GM18508 (cell line): ENCODE results near the gene BID.
"Not testable (repeated sequence)": the region's sequence is repeated elsewhere in the genome, so short reads cannot be mapped to it uniquely, and the experiment has no call there.

Experiments used
- ATAC-seq: cut with Tn5 transposase; IDR thresholded peaks from one replicate; pipeline ENCODE4 v1.9.1; 2021; ENCODE audit warnings: moderate number of reproducible peaks; ENCODE audit not compliant: insufficient read depth, unreplicated experiment

BID gene

GRCh38 chr22:17772958-17773605 lies 1.2 kb downstream of the BID start:
- no peak for ATAC-seq

GRCh38 chr22:17772249-17772957 lies 1.9 kb downstream of the BID start:
- ATAC-seq: no peak

GRCh38 chr22:17770180-17771077 lies 3.8 kb downstream of the BID start:
- no peak for ATAC-seq

DNA sequence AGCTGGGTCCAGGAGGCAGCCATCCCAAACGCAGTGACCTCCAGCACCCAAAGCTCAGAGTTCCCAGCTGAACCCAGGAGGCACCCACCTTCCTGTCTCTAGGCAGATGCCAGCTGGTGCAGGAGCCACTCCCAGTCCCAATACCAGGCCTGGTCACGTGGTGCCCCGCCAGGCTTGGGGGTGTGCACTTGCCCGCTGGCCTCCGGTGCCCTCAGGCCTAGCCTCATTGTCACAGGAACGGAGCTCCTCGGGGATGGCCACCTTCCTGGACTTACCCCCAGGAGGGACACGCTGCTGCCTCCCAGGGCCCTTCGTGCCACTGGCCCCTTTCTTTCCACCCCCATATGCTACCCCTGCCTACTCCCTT lies 4.6 kb downstream of the BID start:
- ATAC-seq: no peak

DNA sequence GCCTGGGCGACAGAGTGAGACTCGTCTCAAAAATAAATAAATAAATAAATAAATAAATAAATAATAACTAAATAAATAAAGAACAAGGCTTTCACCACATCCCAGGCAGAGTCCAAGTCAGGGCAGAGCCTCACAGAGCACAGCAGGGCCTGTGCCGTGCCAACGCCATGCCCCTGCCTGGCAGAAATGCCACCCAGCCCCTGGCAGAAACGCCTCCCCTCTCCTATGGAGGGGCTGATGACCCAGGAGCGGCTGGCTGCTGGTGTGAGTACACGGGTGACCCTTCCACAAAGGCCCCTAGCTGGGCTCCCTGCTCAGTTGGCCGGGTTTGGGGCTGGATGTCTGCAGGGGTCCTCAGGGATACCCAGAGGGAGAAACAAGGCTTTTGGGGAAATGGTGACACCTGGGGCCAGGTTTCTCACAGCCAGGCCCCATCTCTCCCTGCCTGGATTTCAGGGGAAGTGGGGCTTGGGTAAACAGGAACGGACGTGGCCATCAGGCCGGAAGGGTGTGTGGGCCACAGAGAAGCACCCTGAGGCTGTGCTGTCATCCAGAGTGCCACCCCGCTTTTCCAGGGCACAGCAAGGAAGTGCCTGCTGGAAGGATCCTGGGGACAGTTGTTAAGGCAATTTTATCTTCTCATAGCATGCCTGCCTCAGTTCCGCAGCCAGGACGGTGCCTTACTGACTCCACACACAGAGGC lies 5.1 kb downstream of the BID start:
- ATAC-seq: no peak

- peak; percentile 51 for ATAC-seq
Observed at GRCh38 chr22:17767233-17768065, 6.8 kb downstream of the BID start.

DNA sequence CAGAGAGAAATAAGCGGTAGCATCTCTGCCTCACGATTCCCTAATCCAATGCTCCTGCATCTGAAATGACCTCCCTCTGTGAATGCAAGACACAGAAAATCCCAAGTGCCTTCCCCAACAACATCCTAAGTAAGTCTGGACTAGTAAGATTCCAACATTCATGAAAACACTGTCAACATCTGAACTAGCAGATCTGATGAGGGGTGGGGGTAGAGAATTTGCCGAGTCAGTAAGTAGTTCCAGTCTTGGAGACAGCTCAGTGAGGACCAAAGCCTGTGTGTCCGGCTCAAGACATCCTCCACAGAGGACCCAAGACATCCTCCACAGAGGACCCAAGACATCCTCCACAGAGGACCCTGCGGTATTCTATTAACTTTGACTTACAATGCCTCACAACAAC lies 9.4 kb downstream of the BID start:
- not testable (repeated sequence) for ATAC-seq

DNA sequence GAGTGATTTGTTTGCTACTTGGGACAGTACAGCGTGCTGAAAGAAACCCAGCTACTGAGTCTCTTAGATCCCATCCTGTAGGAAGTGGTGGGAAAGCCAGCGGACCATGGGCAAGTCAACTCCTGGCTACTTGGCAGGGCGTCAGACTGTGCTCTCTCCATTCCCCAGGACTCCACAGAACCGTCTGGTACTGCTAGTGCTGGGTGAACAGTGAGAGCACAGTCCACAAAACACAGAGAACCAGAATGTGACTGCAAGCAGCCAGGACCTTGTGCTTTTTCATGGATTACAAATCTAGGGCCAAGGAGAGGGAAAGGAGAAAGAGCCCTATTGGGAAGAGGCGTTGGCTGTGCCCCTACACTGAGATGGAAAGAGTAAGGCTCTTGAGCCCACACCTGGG lies 10.2 kb downstream of the BID start:
- ATAC-seq: no peak

- not testable (repeated sequence) for ATAC-seq
Observed at GRCh38 chr22:17763442-17763841, 10.8 kb downstream of the BID start.

- ATAC-seq: no peak
Observed at GRCh38 chr22:17761138-17761488, 13.2 kb downstream of the BID start.

DNA sequence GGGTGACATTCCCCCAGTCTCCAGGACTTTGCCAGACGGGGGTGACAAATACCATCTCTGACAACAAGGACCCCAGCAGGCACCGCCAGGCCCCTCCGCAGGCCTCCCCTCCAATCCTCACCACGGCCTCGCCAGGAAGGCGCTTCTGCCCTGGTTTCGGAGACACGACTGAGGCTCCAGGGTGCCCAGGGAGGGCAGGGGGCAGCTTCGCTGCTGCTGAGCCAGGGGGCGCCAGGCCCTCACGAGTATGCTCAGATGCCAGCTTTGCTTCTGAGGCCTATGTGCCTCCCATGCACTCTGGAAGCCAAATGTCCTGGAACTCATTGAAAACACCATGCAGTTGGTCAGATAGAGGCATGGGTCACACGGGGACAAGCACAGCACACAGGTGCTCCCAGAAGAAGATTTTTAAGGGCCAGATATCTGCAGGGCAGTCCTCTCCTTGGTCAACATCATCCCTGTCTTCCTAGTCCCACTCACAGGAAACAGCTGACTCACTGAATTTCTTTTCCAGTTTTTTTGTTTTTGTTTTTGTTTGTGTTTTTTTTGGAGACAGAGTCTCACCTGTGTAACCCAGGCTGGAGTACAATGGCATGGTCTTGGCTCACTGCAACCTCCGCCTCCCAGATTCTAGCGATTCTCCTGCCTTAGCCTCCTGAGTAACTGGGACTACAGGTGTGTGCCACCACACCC lies 19.9 kb downstream of the BID start:
- no peak for ATAC-seq

DNA sequence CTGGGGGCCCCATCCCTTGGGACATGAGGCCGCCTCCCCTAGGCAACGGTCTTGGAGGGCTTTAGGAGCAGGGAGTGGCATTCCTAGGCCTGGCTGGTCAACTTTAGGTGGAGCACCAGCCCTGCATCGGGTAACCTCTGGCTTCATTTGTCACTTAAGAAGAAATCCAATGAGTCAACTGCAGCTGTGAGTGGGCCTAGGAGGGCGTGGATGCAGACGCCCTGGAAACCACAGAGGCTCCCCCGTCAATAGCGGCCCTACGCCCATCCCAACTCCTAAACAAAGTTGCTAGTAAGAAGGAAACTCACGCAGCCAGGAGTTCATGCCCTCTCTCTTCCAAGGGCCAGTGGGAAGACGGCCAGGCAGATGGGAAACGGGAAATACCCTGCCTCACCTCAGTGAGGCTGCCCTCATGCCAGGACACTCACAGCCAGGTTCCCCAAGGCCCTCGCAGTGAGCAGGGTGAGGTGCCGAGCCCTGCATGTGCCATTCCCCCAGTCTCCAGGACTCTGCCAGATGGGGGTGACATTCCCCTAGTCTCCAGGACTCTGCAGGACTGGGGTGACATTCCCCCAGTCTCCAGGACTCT lies 20.8 kb downstream of the BID start:
- no peak for ATAC-seq

DNA sequence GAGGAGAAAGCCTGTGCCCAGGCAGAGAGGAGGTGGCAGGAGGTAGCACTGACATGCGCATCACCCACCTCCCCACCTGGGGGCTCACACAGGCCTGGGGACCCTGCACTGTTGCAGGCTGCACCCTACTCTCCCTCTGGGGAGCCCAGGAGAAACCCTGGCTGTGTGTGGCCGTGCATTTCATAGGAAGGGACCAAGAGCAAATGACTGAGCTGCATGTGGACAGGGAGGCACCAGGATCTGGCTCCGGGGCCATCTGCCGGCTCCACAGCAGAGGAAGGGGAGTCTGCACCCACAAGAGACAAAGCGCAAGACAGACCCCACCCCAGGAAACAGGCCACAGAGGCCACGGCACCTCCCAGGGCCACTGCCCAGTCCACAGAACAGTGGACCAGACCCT lies 22.7 kb downstream of the BID start:
- no peak for ATAC-seq

- no peak for ATAC-seq
Observed at GRCh38 chr22:17749605-17750395, 24.5 kb downstream of the BID start.

DNA sequence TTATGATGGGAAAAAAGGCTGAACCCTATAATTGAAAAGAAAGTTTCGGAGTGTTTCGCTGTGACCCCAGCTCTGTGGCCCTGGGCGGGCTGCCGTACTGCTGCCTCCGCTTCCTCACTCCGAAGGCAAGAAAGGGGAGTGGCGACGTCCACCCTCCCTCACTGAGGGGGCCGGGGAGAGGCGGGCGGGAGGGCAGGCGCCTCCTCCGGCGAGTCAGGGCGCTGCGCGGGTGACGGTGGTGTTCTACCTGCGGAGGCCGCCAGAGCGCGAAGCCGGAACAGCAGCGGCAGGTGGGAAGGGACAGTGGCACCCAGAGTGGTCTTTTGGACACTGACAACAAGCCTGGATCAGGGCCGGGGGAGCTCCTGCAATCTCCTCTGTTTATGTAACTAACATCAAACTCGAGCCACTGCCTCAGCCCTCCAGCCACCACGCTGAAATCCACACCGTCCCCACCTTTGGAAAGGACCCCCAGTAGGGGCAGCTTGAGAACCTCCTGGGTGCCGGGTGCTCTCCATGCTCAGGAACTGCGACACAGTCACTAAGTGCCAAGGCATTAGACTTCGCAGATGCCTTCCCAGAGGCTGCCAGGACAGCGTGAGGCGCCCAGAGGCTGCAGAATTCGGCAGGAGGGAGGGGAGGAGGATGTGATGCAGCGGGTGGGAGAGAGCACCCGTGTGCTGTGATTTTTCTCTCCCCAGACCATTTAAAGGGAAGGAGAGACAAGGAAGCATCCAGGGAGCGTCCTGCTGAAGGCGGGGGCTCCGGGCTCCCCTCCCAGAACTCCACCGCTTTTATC lies 25.5 kb downstream of the BID start:
- ATAC-seq: no peak

- ATAC-seq: no peak
Observed at GRCh38 chr22:17746916-17747315, 27.4 kb downstream of the BID start.

- ATAC-seq: no peak
Observed at GRCh38 chr22:17744430-17744829, 29.8 kb downstream of the BID start.
